Testis (tissue), 3 donors: ENCODE data around the gene PRPSAP1. TPM values are rescaled to one million over a fixed set of nuclear protein-coding genes. Genes with fewer than 3 reads are reported as not detected.

ENCODE experiments used
- DNase-seq: peaks from one replicate; pipeline ENCODE4 v3.0.0-alpha.2; 2019
- H3K27ac ChIP-seq, 2 donors: fragments of 200-600 bp; sonication (generic); one replicate each; pipeline ENCODE4 v1.5.1; 2019
- H3K27me3 ChIP-seq: fragments of 200-600 bp; sonication (generic); one replicate; pipeline ENCODE4 v1.5.1; 2019
- H3K36me3 ChIP-seq: fragments of 200-600 bp; sonication (generic); one replicate; pipeline ENCODE4 v1.5.1; 2017; ENCODE audit warnings: low read depth; ENCODE audit errors: missing control alignments
- H3K4me1 ChIP-seq: fragments of 200-600 bp; sonication (generic); one replicate; pipeline ENCODE4 v1.5.1; 2019
- H3K4me3 ChIP-seq, 2 donors: fragments of 200-600 bp; sonication (generic); one replicate each; pipeline ENCODE4 v1.5.1; 2017 to 2019
- H3K9me3 ChIP-seq: fragments of 200-600 bp; sonication (generic); one replicate; pipeline ENCODE4 v1.5.1; 2017
- POLR2A ChIP-seq: fragments of 450-650 bp; IDR thresholded peaks from one replicate; pipeline ENCODE4 v1.6.1; 2017; ENCODE audit warnings: antibody characterized with exemption, mild to moderate bottlenecking, moderate library complexity
- WGBS, 2 donors: methylation state at CpG; one replicate each; pipeline ENCODE4 v1.1.5; 2018; 5-methylcytosine and 5-hydroxymethylcytosine counted together
- intact Hi-C: fragments of 100-400 bp; cut with DNase I; formaldehyde crosslinking; loops from one replicate; pipeline ENCODE4 v1.15.1; 2023; ENCODE audit warnings: low total_unique reads
- polyA plus RNA-seq: library from polyadenylated mRNA; stranded (reverse); fragments of 350-450 nt; fragmentation: Illumina TruSeq; extraction: RNeasy Lipid Tissue Mini Kit (QIAGEN cat#74804); gene quantifications from one replicate; pipeline ENCODE4 v1.2.3, GENCODE V29; 2014; ENCODE audit warnings: low read depth, low replicate concordance; ENCODE audit not compliant: insufficient read depth
- total RNA-seq, 2 donors: library from RNA; depleted of rRNA; stranded (reverse); fragments of >200 nt; gene quantifications; one replicate each; pipeline ENCODE4 v1.2.3, GENCODE V29; 2016
- TF ChIP-seq, protein P1 (sequence below), 3 experiments: fragments of 450-650 bp in 2 of 3; fragments of 200-600 bp in 1 of 3; sonication (generic) in 1 of 3; IDR thresholded peaks; one replicate each; pipeline ENCODE4 v1.5.1; 2016 to 2019; ENCODE audit warnings: antibody characterized with exemption in 3 of 3, mild to moderate bottlenecking in 2 of 3, moderate library complexity in 1 of 3

PRPSAP1 gene
- total and polyA plus RNA-seq, 3 donors from 2014 or later = 132 to 184 (median 152) TPM

- TF ChIP-seq, protein P1, sequence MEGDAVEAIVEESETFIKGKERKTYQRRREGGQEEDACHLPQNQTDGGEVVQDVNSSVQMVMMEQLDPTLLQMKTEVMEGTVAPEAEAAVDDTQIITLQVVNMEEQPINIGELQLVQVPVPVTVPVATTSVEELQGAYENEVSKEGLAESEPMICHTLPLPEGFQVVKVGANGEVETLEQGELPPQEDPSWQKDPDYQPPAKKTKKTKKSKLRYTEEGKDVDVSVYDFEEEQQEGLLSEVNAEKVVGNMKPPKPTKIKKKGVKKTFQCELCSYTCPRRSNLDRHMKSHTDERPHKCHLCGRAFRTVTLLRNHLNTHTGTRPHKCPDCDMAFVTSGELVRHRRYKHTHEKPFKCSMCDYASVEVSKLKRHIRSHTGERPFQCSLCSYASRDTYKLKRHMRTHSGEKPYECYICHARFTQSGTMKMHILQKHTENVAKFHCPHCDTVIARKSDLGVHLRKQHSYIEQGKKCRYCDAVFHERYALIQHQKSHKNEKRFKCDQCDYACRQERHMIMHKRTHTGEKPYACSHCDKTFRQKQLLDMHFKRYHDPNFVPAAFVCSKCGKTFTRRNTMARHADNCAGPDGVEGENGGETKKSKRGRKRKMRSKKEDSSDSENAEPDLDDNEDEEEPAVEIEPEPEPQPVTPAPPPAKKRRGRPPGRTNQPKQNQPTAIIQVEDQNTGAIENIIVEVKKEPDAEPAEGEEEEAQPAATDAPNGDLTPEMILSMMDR (IDR thresholded peaks at IDR 0.05) = no peak
- TF ChIP-seq POLR2A = no peak
- peaks cover 3% of the 10 kb centered on the region for H3K4me1 ChIP-seq
- H3K9me3 ChIP-seq = no peaks in the 10 kb centered on the region
- no peak overlapping the region for H3K27ac ChIP-seq
- no peaks in the 10 kb centered on the region for H3K27me3 ChIP-seq
- H3K36me3 ChIP-seq = no peaks in the 10 kb centered on the region
- no peak for DNase-seq
- no peak overlapping the region for H3K4me3 ChIP-seq
- 85 to 88% methylated on average over 9 to 20 of the region's 20 CpGs for WGBS, 2 donors
- intact Hi-C loops = loop anchor here (5.0 kb wide), 1 partner anchor 96 kb away; no protein-coding TSS in a partner anchor
Observed at GRCh38 chr17:76398523-76399174, 44.9 kb upstream of the PRPSAP1 start.

DNA sequence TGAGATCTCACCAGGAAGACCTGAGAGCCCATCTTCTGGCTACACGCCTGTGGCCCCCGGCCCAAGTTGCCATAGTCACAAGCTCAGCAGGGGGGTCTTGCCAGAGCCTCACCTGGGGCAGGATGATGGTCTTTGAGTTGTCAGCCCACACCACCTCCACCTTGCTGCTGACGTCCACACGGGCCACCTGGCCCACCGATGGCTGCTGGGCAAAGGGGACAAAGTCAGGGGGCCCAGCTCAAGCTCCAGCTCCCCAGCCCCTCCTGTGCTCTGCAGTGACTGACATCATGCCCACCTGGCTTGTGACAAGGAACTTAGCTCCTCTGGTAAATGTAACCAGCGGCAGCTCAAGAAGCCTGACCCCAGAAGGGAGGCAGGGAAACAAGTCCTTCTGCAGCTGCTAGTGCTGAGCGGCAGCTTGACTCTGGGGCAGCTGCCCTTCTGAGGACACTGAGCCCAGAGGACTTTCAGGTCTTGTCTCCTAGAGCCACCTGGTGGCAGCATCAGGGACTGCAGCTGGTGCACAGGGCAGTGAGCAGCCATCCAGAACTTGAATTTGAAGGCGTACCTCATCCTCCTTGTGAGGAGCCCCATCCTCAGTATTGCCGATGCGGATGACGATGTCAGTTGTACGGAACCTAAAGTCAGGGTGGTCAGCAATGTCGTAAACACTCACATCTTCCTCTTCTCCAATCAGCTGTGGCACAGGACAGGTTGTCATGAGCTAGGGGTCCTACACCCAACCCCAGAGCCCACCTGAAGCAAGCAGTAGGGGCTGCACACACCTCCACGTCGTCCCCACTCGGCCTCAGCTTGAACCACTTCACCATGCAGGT is 44.2 kb upstream of the PRPSAP1 start:
- no peaks in the 10 kb centered on the region for H3K36me3 ChIP-seq
- DNase-seq = peak; percentile 96
- H3K27me3 ChIP-seq = no peaks in the 10 kb centered on the region
- peaks cover 3% of the 10 kb centered on the region for H3K4me1 ChIP-seq
- H3K4me3 ChIP-seq = no peak overlapping the region
- WGBS, 2 donors = 50 to 51% methylated on average over 10 to 16 of the region's 16 CpGs
- no peaks in the 10 kb centered on the region for H3K9me3 ChIP-seq
- H3K27ac ChIP-seq = no peak overlapping the region
- no peak for TF ChIP-seq POLR2A
- TF ChIP-seq, protein P1 (IDR thresholded peaks at IDR 0.05) = peak; percentile 95 to 98 (median 97)
- intact Hi-C loops = loop anchor here (5.0 kb wide), 1 partner anchor 96 kb away; no protein-coding TSS in a partner anchor

DNA sequence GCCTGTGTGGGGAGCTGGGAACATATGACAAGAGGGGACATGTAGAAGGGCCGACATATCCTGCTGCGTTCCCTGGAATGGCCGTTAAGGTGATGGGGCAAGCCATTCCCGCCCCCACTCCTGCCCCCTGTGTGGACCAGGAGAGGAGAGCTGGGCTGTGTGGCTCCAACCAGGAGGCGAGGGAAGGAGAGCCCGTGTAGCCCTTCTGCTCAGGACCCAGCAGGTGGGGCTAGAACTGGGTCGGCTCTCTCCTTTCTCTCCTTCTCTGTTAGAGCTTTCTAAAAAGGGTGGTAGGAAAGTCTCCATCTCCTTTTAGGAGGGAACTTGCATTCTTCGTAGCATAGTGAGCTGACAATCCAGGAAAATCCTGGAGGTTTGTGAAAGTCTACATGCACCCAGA is 43.5 kb upstream of the PRPSAP1 start:
- H3K4me1 ChIP-seq = peaks cover 3% of the 10 kb centered on the region
- no peak for TF ChIP-seq POLR2A
- TF ChIP-seq, protein P1 (IDR thresholded peaks at IDR 0.05) = no peak
- H3K27me3 ChIP-seq = no peaks in the 10 kb centered on the region
- no peak overlapping the region for H3K27ac ChIP-seq
- DNase-seq = no peak
- H3K9me3 ChIP-seq = no peaks in the 10 kb centered on the region
- WGBS, 2 donors = 86 to 94% methylated on average over 6 to 8 of the region's 8 CpGs
- intact Hi-C loops = loop anchor here (5.0 kb wide), 1 partner anchor 95 kb away; no protein-coding TSS in a partner anchor
- no peak overlapping the region for H3K4me3 ChIP-seq
- H3K36me3 ChIP-seq = no peaks in the 10 kb centered on the region

DNA sequence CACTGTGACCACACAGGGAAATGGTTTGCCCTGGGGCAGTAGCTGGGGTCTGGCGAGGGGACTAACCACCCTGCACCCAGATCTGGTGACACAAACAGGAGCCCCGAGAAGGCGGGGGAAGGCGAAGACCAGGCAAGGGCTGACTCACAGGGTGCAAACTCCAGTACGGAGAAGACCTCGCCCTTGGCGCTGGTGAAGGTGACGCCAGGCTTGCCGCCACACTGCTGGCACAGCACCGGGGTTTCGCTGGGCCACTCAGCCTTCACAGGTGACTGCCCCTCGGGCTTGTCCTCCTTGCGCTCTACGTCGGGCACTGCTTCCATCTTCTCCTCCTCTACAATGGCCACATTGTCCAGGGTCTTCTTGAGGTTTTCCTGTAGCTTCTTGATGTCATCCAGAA is 42.3 kb upstream of the PRPSAP1 start:
- no peaks in the 10 kb centered on the region for H3K36me3 ChIP-seq
- TF ChIP-seq, protein P1 (IDR thresholded peaks at IDR 0.05) = no peak
- no peak for TF ChIP-seq POLR2A
- H3K9me3 ChIP-seq = no peaks in the 10 kb centered on the region
- WGBS, 2 donors = 85 to 97% methylated on average over 6 to 15 of the region's 15 CpGs
- H3K4me3 ChIP-seq = no peak overlapping the region
- no peaks in the 10 kb centered on the region for H3K27me3 ChIP-seq
- DNase-seq = no peak
- intact Hi-C loops = loop anchor here (5.0 kb wide), 1 partner anchor 94 kb away; no protein-coding TSS in a partner anchor
- no peak overlapping the region for H3K27ac ChIP-seq
- peaks cover 3% of the 10 kb centered on the region for H3K4me1 ChIP-seq
